HK-2 (cell line): ENCODE results near the gene FAM222A.

ENCODE experiments used
- DNase-seq: peaks from one replicate; pipeline ENCODE4 v3.0.0-alpha.2; 2018; ENCODE audit not compliant: unreplicated experiment

Gene FAM222A

GRCh38 chr12:109771746-109772621, 58.4 kb downstream of the FAM222A start:
- DNase-seq = no peak

DNA sequence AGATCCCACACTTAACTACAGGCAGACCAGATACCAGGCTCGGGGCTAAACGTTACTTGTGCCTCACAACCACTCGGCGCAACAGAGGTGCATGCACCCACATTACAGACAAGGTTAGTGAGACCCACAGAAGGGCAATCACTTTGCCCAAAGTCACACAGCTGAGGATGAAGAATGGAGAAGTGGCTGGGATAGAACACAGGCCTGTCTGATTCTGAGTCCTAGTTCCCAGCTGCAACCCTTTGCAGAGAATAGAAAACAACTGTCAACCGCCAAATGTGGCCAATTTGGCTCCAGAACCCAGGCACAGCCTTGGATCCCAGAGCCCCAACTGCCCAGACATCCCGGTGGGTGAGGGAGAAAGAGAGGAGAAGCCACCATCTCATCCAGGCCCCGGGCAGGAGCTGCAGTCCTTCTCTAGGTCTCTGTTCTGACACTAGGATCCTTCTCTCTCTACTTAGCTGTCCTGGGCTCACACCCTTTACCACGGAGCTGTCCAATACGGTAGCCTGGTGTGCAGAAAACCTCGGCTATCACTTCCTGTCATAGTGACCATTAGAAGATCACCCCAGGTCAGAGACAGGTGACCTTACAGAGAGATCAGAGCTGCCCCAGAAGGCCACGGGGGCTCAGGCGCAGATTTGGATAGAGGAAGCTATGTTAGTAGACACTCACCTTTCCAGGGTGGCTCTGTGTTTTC, 59.1 kb downstream of the FAM222A start:
- DNase-seq = no peak

DNA sequence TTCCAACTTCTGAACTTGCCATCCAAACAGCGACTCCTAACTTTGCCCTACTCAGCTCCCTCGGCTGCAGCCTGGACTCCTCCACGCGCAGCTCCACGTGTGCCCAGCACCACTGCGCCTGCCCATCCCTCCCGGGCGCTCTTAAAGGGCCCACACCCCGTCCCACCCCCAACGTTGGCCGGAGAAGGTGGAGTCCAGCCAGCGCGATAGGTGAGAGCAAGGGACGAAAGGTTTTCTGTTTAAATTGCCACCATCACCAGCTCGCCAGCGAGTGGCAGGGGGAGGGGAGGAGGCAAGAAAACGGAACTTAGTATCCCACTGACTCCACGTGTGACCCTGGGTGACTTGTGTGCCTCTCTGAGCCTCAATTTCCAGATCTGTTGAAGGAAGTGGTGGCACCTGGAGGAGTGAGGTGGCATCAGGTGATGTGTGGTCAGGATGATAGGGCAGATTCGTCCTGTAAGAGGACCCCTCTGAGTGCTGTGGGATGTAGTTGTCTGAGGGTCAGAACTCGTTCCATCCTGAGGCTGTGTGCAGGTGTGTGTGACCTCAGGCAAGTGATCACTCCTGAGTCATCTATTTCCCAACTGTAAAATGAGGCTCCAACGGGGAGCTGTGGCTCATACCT, 59.9 kb downstream of the FAM222A start:
- no peak for DNase-seq

- peak; percentile 63 for DNase-seq
Observed at GRCh38 chr12:109775172-109775881, 61.7 kb downstream of the FAM222A start.

GRCh38 chr12:109776624-109777023, 63.0 kb downstream of the FAM222A start:
- no peak for DNase-seq

DNA sequence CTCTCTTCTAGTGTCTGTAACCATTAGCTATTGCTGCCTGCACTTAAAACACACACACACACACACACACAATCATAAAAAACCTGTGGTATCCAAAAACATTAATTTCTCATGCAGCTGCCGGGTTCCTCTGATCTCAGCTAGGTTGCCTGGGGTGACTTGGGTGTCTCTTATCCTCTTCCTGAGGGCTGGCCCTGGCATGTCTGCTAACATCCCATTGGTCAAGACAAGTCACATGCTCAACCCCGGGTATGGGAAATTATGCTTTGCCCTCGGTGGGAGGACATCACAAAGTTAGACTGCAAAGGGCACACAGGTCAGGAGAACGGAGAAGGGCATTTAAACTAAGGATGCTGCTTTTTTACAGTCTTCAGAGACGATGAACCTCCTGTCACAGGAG, 63.9 kb downstream of the FAM222A start:
- no peak for DNase-seq

- DNase-seq = no peak
Observed at GRCh38 chr12:109778684-109779083, 65.1 kb downstream of the FAM222A start.

- no peak for DNase-seq
Observed at GRCh38 chr12:109779382-109779781, 65.8 kb downstream of the FAM222A start.

- DNase-seq = no peak
Observed at GRCh38 chr12:109781668-109782325, 68.2 kb downstream of the FAM222A start.

GRCh38 chr12:109782326-109782703, 68.7 kb downstream of the FAM222A start:
- DNase-seq = no peak

DNA sequence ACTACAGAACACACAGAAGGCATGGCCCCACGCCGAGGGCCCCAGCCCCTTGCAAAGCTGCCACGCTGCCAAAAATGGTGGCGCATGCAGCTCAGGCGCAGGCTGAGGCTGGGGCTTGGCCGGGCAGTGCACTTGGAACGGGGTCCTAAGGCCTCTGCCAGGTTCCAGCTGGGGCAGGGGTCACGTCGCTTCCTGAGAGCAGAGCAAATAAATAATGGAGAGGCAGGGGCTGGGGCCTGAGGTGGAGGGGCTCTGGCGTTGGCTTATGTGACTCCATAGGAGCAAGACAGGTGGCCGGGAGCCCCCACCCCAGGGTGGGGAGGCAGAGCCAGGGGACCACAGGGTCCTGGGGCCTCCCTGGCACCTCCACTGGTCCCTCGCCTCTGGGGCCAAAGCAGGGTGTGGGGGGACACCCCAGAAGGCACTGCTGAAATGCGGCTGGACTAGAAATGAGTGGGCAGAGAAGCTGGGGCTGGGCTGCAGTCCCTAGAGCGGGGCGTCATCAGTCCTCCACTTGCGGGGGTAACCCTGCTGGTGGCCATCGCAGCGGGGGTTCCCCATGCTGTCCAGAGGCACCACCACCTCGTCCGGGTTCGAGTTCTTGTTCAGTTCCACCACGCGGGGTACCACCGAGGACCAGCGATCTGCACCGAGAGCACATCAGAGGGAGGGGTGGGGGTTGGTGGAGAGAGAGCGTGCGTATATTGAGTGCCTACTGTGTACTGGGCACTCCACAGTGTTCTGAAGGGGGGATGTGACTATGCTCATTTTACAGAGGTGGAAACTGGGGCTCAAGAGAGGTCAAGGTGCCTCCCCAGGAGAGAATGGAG, 69.7 kb downstream of the FAM222A start:
- no peak for DNase-seq

- DNase-seq = no peak
Observed at GRCh38 chr12:109783965-109784244, 70.3 kb downstream of the FAM222A start.

GRCh38 chr12:109785854-109786253, 72.2 kb downstream of the FAM222A start:
- no peak for DNase-seq

DNA sequence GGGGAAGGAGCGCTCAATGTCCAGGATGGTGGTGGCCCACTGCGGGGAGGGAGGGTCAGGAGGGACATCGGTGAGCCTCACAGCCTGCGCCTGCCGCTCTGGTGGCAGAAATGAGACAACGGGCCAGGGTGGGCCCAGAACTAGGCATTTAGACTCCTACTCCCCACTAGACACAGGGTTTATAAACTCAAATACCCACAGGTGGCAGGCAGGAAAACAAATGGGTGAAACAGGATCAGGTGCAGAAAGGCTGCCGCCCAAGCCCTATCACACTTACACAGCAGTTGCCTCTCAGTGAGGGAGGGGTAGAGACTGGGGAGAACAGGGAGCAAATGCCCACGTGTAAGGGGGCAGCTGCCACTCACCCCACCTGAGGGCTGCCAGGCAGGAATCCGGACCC, 73.2 kb downstream of the FAM222A start:
- no peak for DNase-seq

- no peak for DNase-seq
Observed at GRCh38 chr12:109789526-109790048, 76.0 kb downstream of the FAM222A start.

DNA sequence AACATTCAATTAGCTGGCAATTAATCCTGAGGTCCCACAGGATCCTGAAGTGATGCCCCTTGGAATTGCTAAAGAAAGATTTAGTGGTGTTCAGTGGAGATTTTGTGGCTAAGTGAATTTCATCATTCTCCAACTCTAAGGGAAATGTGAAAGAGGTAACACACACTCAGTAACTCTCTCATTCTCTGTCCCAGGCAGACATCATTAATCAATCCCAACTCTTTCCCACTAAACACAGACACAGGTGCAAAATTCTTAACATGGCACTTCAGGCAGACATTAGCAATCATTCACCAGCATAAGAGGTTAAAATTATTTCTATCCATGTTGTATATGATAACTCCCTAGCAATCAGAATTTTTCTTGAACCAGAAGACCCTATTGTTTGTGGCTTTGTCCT, 79.4 kb downstream of the FAM222A start:
- no peak for DNase-seq

GRCh38 chr12:109793411-109793810, 79.8 kb downstream of the FAM222A start:
- no peak for DNase-seq

DNA sequence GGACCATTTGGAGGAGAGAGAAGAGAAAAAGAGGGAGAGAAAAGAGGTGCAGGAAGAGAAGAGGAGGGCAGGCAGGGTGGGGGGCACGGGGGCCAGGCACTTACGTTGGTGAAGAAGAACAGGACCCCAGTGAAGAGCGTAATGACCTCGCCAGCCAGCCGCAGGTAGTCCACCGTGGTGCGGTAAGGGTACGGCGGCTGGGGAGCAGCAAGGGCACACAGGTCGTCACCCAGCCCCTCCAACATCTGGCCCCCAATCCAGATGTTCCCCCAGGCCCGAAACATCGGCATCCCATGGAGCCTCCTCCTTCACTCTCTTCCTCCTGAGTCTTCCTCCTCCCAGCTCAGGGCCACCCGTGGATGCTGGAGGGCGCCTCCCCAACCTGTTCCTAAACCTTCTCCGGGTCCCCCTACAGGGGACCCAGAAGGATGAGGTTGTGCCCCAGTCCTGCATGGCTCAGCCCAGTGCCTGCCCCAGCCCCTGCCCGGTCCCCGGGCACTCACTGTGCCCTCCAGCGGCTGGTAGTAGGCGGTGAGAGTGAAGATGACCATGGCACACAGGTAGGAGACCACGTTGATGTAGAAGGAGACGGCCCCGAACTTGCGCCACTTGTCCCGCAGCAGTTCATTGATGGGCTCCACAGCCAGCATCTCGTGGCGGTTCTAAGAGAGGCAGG, 80.3 kb downstream of the FAM222A start:
- DNase-seq = no peak

DNA sequence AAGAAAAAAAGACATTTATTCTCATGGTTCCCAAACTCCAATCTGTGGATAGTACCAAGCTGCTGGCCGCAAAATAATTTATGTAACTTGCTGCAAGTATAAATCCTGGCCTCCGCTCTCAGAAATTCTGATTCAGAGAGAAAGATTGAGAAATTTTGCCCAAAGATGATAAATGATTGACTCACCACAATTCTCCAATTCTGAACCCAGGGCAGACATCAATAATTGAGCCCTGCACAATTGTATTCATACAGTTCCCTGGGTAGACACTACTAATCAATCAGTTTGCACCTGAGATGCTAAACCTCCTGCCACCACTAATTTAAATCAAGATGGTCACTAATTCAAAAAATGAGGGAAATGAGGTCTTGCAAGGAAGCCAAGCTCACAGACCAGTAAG, 81.4 kb downstream of the FAM222A start:
- DNase-seq = no peak

- no peak for DNase-seq
Observed at GRCh38 chr12:109796057-109796456, 82.4 kb downstream of the FAM222A start.
